ENCODE measurements around the gene SMIM10L1. TPM values are rescaled to one million over a fixed set of nuclear protein-coding genes. Genes with fewer than 3 reads are reported as not detected.

SMIM10L1 gene
- total RNA-seq, 1 donor from 2014 or later = 25.5 TPM

GRCh38 chr12:11164384-11164783 lies 6.6 kb upstream of the SMIM10L1 start:
- no peak for TF ChIP-seq CTCF (IDR thresholded peaks at IDR 0.05; ENCODE audit: unreplicated experiment)
- Mint-ChIP-seq H3K9me3 (ENCODE audit: low read depth) (no peaks in the 10 kb centered on the region), H3K4me1 (ENCODE audit: low read depth) (peaks cover 13% of the 10 kb centered on the region), H3K27ac (no peak overlapping the region), H3K36me3 (ENCODE audit: insufficient read depth) (peaks cover 21% of the 10 kb centered on the region), H3K4me3 (ENCODE audit: low read depth) (no peak overlapping the region), H3K27me3 (no peaks in the 10 kb centered on the region)
- DNase-seq (ENCODE audit: low spot score, unreplicated experiment) = no peak

- no peak for TF ChIP-seq CTCF (IDR thresholded peaks at IDR 0.05; ENCODE audit: unreplicated experiment)
- no peaks in the 10 kb centered on the region for H3K9me3 Mint-ChIP-seq (ENCODE audit: low read depth)
- peaks cover 20% of the 10 kb centered on the region for H3K4me1 Mint-ChIP-seq (ENCODE audit: low read depth)
- peak overlapping the region; percentile 63 for H3K27ac Mint-ChIP-seq
- H3K27me3 Mint-ChIP-seq = no peaks in the 10 kb centered on the region
- DNase-seq (ENCODE audit: low spot score, unreplicated experiment) = no peak
- H3K4me3 Mint-ChIP-seq (ENCODE audit: low read depth) = no peak overlapping the region
- H3K36me3 Mint-ChIP-seq (ENCODE audit: insufficient read depth) = peaks cover 12% of the 10 kb centered on the region
Measured at GRCh38 chr12:11166300-11166699, 4.7 kb upstream of the SMIM10L1 start.

- TF ChIP-seq CTCF (IDR thresholded peaks at IDR 0.05; ENCODE audit: unreplicated experiment) = no peak
- peaks cover 30% of the 10 kb centered on the region for H3K4me1 Mint-ChIP-seq (ENCODE audit: low read depth)
- no peak for DNase-seq (ENCODE audit: low spot score, unreplicated experiment)
- H3K4me3 Mint-ChIP-seq (ENCODE audit: low read depth) = peak overlapping the region; percentile 95
- peaks cover 10% of the 10 kb centered on the region for H3K36me3 Mint-ChIP-seq (ENCODE audit: insufficient read depth)
- H3K27me3 Mint-ChIP-seq = no peaks in the 10 kb centered on the region
- no peaks in the 10 kb centered on the region for H3K9me3 Mint-ChIP-seq (ENCODE audit: low read depth)
- H3K27ac Mint-ChIP-seq = peak overlapping the region; percentile 100
Measured at GRCh38 chr12:11170810-11171144, 217 bp upstream of the SMIM10L1 start.

GRCh38 chr12:11171969-11172675 lies 1.1 kb downstream of the SMIM10L1 start:
- no peak for DNase-seq (ENCODE audit: low spot score, unreplicated experiment)
- H3K4me1 Mint-ChIP-seq (ENCODE audit: low read depth) = peaks cover 31% of the 10 kb centered on the region
- H3K36me3 Mint-ChIP-seq (ENCODE audit: insufficient read depth) = peaks cover 6% of the 10 kb centered on the region
- peak overlapping the region; percentile 95 for H3K4me3 Mint-ChIP-seq (ENCODE audit: low read depth)
- no peaks in the 10 kb centered on the region for H3K27me3 Mint-ChIP-seq
- no peaks in the 10 kb centered on the region for H3K9me3 Mint-ChIP-seq (ENCODE audit: low read depth)
- TF ChIP-seq CTCF (IDR thresholded peaks at IDR 0.05; ENCODE audit: unreplicated experiment) = no peak
- H3K27ac Mint-ChIP-seq = peak overlapping the region; percentile 100

- Mint-ChIP-seq H3K4me1 (ENCODE audit: low read depth) (peaks cover 27% of the 10 kb centered on the region), H3K36me3 (ENCODE audit: insufficient read depth) (peaks cover 5% of the 10 kb centered on the region), H3K9me3 (ENCODE audit: low read depth) (no peaks in the 10 kb centered on the region), H3K27me3 (no peaks in the 10 kb centered on the region), H3K27ac (no peak overlapping the region), H3K4me3 (ENCODE audit: low read depth) (no peak overlapping the region)
- TF ChIP-seq CTCF (IDR thresholded peaks at IDR 0.05; ENCODE audit: unreplicated experiment) = no peak
- no peak for DNase-seq (ENCODE audit: low spot score, unreplicated experiment)
Measured at GRCh38 chr12:11174022-11174421, 3.0 kb downstream of the SMIM10L1 start.
